ENCODE data around the gene VPS35L.
"Not testable (repeated sequence)": the region's sequence is repeated elsewhere in the genome, so short reads cannot be mapped to it uniquely, and the experiment has no call there.

Gene VPS35L

DNA sequence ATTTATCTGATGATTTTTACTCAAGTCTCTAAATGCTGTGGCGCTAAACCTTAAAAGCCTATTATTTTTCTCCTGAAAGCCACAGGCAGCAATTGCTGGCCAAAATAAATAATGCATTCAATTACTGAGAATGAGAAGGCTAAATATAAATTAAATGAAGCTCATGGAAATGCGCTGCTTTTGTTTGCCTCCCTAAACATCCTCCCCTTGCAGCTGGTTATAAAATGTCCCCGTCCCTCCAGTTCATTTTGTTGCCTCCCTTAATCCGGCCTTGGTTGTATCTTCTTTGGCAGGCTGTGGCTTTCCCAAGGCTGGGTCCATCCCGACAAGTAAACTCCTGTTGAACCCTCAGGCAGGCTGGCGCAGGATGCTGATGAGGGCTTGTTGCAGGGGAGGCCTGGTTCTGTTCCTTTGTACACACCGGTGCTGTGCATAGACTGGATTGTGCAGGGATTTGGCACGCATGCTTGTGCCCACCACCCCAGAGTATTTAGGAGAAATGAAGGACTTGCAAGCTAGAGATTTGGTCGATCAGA is 99.8 kb downstream of the VPS35L start:
- no peak for DNase-seq

DNA sequence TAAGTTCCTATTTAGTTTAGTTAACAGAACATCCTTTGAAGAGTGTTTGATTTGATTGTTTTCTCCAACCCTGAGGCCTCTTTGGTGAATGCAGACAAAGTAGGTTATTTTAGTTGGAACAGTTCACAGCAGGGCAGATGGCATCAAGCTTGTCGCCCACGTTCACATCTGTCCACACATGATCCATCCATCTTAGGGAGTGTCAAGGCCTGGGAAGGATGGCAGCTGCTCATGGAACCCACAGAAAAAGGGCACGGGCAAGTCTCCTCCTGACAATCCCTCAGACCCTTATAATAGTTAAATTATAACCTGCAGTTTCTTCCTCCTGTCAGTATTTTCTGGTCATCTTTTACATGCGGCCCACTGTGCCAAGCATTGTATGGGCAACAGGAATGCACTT is 102.3 kb downstream of the VPS35L start:
- no peak for DNase-seq

DNA sequence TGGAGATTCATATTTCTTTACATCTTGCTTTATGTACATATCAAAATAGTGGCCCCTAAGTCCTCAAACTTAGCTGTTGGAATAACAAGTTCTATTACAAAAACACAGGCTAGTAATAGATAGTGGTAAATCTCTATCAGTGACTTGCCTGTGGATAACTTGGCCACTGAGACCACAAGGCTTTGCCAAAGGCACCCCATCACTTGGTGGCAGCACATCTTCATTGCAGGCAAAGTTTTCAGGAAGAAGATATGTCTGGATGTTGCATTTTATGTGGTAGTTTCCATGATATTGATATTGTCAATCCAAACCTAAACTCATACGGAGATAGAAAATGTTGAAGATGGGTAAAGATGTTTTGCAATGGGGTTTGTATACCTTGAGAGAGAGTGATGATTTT is 104.1 kb downstream of the VPS35L start:
- DNase-seq: no peak

DNA sequence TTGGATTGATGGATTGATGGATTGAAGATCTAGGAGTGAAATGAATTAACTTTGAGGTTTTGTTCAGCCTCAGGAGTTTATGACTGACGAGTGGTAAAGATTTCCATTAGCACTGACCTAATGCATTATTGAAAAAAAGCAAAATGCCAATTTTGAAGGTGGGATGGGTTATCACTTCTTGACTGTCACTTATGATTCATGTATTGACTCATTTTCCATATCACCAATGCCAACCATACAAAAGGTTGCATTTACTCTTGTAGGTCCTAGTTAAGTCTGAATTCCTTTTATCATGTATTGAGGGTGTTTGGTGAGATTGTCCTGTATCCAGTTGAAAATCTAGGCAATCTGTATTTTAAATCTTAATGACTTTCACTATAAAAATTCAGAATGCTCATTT is 104.9 kb downstream of the VPS35L start:
- no peak for DNase-seq

DNA sequence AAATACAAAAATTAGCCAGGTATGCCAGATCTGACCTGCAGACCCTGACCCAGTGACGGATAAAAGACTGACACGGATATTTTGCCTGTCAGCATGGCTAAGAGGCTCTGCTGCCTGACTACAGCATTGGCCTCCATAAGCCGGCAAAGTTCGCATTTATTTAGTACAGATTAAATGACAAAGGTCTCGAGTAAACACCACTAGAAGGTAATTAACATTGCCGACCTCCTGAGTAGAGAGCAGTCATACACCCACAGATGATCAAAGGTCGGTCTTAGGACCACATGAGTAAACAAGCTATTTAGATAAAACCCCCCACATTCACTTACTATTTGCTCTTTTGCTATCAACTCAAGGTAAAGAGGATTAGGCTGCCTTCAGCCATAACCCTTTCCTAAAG is 106.8 kb downstream of the VPS35L start:
- DNase-seq: no peak

DNA sequence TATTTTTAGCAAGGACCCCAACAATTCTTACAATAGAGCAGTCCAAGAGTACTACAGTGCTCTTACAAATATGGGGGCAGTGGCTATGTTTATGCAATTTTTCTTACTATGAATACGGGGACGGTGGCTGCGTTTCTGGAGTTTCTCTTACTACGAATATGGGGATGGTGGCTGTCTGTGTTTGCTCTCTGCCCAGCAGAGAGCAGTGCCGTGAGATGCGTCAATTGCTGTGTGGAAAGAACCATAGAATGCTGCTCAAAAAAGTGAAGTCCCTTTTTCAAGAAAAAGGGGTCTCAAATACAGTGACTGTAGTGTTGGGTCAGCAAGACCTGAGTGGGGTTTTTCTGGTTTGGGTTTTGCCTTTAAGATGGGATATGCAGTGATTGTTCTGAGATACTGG is 108.7 kb downstream of the VPS35L start:
- DNase-seq: no peak

DNA sequence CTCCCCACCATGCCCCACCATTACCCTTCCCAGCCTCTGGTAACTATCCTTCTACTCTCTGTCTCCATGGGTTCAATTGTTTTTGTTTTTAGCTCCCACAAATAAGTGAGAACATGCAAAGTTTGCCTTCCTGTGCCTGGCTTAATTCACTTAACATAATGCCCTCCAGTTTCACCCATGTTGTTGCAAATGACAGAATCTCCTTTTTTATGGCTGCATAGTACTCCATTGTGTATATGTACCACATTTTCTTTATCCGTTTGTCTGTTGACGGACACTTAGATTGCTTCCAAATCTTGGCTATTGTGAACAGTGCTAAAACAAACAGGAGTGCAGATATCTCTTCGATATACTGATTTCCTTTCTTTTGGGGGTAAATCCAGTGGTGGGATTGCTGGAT is 109.8 kb downstream of the VPS35L start:
- DNase-seq: not testable (repeated sequence)

DNA sequence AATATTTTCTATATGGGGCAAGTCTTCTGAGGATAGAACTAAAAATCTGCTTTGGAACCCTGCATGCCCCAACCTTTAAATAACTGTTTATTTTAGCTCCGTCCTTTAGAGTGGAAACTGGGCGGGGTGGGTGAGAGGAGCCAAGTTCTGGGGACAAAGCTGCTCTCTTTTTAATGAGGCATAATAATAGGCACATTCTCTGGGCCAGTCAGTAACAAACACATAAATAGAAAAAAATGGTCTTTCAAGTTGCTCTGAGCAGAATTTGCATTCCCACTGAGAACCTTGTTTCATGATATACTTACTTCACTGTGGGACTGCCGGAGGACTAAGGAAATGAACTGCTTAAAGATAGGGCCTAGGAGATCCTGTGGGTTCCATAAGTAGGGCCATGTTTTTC is 111.0 kb downstream of the VPS35L start:
- DNase-seq: no peak

DNA sequence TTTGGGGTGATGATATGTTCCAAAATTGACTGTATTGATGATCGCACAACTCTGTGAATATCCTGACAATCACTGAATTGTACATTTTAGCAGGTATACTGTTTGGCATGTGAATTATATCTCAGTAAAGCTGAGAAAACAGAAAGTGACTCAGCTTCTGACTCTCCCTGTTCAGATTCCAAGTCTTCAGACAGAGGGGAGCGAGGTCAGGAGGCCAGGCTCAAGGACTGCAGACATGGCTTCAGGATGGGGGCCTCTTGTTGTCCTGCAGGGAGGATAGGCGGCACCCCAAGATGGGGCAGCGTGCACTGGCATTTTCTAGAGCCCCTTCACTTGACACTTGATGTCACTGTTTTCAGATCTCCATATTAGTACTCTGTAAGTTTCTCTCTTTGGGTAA is 116.9 kb downstream of the VPS35L start:
- no peak for DNase-seq

DNA sequence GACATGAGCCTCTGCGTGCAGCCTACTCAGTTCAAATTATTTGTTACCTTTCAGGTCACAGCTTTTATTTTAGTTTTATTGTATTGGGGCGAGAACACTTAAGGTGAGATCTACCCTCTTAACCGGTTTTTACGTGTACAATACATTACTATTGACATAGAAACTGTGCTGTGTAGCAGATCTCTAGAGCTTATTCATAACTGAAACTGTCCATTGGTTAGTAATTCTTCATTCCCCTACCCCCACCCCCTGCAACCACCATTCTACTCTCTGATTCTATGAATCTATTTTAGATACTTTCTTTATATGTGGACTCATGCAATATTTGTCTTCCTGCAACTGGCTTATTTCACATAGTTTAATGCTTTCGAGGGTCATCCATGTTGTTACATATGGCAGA is 119.0 kb downstream of the VPS35L start:
- no peak for DNase-seq

DNA sequence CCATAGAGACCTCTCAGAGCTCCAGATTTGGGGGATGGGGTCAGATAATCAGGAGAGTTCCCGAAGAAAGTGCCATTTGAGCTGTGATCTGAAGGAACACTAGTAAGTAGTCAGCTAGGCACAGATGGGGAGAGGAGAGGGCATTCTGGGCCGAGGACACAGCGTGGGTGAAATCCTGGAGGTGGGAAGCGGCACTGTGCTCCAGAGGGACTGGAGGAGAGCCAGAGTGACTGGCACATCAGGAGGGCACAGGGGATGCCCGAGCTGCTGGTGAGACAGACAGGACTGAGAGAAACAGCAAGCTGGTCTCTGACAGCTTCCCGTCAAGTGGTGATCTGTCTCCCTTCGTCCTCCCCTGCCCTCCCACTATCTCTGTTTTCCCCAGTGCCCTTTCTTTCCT is 121.9 kb downstream of the VPS35L start:
- no peak for DNase-seq

DNA sequence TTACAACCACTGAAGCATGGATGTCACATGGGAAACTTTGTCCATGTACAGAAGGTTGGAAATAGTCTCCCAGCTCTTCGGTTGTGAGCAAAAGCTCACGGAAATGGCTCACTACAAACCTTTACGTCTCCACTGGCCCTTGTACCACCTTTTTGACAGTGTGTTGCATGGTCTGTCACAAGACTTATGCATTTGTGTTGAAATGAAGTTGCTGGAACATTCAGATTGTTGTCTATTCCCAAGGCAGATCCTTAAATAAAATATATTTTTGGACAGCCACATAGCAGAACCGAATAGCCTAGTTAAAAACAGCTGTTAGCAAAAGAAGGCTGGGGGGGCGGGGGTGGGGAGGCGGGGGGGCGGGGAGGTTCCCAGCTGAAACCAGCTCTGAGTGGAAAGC is 123.3 kb downstream of the VPS35L start:
- no peak for DNase-seq

DNA sequence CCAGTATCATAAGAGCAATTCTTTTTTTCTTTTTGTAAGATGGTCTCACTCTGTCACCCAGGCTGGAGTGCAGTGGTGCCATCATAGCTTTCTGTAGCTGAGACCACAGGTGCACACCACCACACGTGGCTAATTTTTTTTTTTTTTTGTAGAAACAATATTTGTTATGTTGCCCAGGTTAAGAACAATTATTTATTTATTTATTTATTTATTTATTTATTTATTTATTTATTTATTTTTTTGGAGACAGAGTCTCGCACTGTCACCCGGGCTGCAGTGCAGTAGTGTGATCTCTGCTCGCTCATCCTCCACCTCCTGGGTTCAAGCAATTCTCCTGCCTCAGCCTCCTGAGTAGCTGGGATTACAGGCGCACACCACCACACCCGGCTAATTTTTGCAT is 123.8 kb downstream of the VPS35L start:
- not testable (repeated sequence) for DNase-seq

DNA sequence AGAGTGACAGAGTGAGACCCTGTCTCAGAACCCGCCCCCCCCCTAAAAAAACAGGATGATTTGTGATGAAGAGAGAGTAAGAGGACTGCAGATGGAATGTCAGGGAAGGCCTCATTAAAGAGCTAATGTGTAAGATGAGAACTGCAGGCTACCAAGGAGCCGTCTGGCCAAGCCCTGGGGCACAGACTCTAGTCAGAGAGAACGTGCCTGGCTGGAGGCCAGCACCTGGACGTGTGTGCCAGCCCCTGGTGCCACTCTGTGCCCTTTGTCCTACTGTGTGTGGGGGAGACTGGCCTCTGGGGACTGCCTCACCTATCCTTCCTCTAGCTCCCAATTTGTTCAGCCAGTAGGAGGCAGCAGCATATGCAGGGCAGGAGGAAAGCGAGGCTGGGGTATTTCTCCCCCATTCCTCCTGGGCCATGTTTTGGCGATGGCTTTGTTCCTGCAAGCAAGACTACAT is 125.4 kb downstream of the VPS35L start:
- DNase-seq: no peak

DNA sequence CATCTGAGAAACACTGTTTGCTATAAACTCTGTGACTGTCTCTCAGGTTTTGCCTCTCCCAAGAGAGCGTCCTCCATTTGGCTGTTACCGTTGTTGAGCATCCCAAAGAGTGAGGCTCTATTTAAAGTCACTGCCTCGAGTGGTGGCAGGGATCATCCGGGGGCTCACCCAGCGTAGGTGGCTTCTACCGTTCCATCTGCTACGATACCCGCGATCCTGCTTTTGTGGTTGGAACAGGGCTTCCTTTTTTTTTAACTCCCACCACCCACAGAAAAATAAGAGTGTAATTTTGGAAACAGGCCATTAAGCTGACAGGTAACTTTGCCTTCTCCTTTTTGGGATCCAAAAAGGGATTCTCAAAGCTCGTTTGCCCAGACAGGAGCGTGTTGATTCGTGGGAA is 126.1 kb downstream of the VPS35L start:
- DNase-seq: no peak

DNA sequence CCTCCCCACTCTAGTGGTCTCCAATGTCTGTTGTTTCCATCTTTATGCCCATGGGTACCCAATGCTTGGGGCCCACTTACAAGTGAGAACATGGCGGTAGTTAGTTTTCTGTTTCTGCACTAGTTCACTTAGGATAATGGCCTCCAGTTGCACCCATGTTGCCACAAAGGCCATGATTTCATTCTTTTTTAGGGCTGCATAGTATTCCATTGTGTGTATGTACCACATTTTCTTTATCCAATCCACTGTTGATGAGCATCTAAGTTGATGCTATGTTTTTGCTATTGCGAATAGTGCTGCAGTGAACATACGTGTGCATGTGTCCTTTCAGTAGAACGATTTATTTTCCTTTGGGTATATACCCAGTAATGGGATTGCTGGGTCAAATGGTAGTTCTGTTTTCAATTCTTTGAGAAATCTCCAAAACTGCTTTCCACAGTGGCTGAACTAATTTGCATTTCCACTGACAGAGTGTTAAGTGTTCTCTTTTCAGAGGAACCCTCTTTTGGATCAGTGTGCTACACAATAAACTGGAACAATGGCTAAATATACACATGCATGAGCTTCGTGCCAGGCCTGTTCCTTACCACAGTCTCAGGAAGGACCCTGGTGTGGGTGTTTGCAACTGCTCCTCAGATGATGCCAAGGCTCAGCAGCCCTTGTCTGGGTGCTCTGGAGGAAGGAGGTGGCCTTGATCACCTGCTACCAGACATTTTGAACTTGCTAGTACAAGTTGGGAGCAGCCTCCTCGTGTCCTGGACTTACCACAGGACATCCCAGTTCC is 128.1 kb downstream of the VPS35L start:
- DNase-seq: no peak

DNA sequence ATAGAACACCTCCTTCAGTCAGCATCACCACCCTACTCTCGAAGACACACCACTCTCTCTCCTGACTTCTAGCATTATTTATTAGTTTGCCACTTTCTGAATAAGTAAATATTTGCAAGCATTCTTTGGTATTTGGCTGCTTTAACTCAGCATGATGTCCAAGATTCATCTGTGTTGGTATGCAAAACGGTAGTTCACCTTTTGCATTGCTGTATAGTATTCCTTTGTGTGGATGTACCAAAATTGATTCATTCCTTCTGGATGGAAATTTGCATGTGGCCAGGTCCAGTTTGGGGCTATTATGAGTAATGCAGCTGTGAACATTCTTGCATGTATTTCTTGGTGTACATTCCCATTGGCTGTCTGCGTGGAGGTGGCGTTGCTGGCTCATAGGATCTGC is 129.7 kb downstream of the VPS35L start:
- DNase-seq: no peak

DNA sequence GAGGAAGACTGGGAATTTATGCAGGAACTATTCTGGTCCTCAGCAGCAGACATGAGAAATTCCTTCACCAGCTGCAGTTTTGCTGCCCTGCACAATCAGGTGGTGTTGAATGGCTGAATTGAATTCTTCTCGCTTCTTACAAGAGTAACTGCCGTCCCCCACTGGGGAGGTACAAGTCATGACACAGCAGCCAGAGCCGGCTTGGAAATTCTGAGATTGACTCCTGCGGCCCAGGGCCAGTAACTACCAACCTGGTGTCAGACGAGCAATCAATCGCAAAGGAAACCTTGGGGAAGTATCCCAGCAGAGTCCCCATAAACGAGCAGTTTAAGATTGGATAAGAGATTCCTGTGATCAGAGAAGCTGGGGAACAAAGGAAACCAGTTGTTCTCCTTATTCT is 131.8 kb downstream of the VPS35L start:
- DNase-seq: no peak

DNA sequence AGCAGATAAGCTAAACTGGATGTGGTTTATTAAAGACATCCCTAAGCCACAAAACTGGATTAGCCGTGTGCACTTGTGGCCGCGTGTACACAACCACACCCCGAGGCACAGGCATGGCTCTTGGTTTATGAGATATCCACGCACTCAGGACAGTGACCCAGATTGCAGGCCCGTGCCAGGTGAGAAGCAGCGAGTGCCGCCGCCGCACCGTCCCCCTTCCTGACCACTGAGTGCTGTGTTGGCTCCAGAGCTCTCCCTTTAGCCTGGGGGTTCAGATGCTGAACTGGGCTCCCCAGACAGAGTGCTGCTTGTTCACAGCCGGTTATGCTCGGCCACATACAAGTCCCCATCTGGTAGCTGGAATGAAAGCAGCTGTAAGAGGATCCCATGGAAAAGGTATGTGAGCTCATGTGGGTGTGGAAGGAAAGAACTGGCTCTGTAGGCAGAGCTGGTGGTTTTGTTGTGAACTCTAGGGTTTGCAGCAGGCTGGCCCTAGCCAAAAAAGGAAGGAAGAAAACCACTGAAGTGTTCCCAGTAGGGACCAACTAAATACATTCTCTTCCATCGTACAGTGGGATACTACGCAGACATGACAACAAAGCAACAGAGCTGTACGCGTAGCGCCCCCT is 133.0 kb downstream of the VPS35L start:
- no peak for DNase-seq

DNA sequence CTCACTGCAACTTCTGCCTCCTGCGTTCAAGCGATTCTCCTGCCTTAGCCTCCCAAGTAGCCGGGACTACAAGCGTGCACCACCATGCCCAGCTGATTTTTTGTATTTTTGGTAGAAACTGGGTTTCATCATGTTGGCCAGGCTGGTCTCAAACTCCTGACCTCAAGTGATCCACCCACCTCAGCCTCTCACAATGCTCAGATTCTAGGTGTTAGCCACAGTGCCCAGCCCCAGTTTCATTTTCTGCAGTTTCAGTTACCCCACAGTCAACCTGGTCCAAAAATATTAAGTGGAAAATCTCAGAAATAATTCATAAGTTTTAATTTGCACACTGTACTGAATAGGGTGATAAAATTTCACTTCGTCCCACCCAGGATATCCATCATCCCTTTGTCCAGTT is 133.8 kb downstream of the VPS35L start:
- DNase-seq: no peak

DNA sequence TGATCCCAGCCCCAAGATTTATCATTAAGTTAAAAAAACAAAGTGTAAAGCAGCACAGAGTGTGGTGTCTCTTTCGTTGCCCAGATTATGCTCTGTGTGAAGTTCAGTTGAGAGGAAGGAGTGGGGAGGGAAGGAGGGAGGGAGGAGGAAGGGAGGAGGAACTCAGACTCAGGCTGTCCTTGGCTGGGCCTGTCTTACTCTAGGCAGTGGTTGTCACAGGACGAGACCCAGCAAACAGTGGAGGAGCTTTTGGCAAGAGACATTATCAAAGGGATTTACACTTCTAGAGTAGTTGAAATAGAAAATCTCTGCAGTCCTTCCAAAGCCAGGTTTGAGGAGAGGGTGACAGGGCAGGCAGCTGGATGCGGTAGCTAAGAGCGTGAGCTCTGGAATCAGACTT is 134.7 kb downstream of the VPS35L start:
- no peak for DNase-seq

DNA sequence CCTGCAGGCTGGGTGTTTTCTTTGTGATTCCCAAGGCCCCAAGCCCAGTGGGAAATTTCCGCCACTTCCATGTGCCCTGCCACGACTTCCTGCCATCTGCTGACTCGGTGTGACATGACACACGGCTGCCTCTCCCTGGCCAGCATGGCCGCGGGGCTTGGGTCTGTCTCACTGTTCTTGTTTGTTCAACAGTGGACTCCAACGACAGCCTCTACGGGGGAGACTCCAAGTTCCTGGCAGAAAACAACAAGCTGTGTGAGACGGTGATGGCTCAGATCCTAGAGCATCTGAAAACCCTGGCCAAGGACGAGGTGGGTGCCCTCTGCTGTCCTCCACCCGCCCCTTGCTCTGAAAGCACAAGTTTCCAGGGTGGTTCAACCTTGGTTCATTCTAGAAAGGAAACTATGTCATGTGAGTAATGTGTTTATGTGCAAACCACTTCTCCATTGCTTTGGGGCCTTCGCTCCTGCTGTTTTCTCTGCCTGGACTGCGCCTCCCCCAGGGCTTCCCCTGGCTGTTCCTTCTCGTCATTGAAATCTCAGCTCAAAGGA is 135.7 kb downstream of the VPS35L start:
- no peak for DNase-seq

DNA sequence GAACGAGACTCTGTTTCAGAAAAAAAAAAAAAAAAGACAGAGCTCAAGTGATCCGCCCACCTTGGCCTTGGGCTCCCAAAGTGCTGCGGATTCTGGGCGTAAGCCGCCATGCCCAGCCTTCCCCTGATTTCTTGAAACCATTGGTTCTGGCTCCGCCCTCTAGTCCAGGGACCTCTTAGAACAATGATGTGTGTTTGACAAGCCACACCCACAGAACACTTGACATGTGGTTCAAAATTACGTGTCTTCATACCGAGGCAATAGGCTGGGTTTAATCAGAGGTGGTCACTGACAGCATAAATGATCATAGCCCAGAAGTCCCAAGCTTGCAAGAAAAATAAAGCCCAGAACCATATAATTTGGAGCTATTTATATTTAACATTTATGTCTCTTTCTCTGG is 139.5 kb downstream of the VPS35L start:
- no peak for DNase-seq

DNA sequence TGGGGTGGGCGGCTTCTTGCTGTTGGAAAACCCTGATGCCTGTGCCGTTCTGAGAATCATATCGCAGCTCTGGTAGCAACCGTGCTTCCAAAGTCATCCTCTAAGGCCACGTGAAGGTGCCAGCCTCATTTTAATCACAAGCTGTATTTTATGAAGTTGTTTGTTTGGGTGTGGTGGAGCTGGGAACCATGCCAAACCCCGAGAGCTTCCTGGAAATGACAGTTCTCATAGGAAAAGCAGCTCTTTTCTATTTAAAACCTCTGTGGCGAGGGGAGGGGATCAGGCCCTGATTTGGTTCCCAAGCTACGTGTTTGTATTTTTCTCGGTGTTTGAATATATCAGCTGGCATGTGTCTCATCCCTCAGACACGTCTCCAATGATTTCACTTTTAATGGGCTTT is 140.8 kb downstream of the VPS35L start:
- peak; percentile 51 for DNase-seq

Measured in stimulated activated CD4-positive, alpha-beta T cell treated with anti-CD3 and anti-CD28 coated beads, Interleukin-15, amount 100 ng/mL, for 24 hours (primary cell).